Ovary (tissue), 3 donors: ENCODE results near the gene SNX25.
"Not testable (repeated sequence)": the region's sequence is repeated elsewhere in the genome, so short reads cannot be mapped to it uniquely, and the experiment has no call there.

ENCODE experiments used
- CTCF ChIP-seq, 3 donors: fragments of 450-650 bp in 2 of 3; fragments of 200-600 bp in 1 of 3; IDR thresholded peaks; one replicate each; pipeline versions ENCODE4 v1.5.1 to v1.8.0; 2016 to 2022; ENCODE audit warnings: antibody characterized with exemption in 3 of 3, mild to moderate bottlenecking in 1 of 3
- EP300 ChIP-seq: sonication (generic); formaldehyde crosslinking; IDR thresholded peaks from one replicate; pipeline ENCODE4 v1.6.1; 2017; ENCODE audit warnings: antibody characterized with exemption
- POLR2A ChIP-seq: fragments of 450-650 bp; IDR thresholded peaks from one replicate; pipeline ENCODE4 v1.6.1; 2017; ENCODE audit warnings: antibody characterized with exemption, mild to moderate bottlenecking, moderate library complexity
- donor health status: DM: no; HTN: no; CAD: no.

- not testable (repeated sequence) for TF ChIP-seq CTCF (IDR thresholded peaks at IDR 0.05); EP300; POLR2A
Observed at GRCh38 chr4:185325721-185326120, 116.3 kb downstream of the SNX25 start.
